HCEC 1CT (cell line): ENCODE data around the gene CDK6.

Experiments
- DNase-seq: peaks from one replicate; pipeline ENCODE4 v3.0.0-alpha.2; 2017

Gene CDK6

DNA sequence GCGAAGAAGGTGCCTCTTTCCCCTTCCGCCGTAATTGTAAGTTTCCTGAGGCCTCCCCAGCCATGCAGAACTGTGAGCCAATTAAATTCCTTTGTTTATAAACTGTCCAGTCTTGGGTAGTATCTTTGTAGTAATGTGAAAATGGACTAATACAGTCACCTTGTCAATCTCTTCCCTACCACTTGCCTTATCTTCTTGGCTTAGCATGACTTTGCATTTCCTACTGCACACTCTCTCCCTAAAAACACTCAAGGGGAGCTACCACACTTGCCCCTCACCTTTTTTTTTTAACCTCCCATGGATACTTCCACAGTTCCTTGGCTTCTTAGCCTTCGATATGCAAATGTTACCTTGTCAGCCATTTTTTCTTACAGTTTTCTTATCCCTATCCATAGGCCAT is 7.4 kb upstream of the CDK6 start:
- no peak for DNase-seq

DNA sequence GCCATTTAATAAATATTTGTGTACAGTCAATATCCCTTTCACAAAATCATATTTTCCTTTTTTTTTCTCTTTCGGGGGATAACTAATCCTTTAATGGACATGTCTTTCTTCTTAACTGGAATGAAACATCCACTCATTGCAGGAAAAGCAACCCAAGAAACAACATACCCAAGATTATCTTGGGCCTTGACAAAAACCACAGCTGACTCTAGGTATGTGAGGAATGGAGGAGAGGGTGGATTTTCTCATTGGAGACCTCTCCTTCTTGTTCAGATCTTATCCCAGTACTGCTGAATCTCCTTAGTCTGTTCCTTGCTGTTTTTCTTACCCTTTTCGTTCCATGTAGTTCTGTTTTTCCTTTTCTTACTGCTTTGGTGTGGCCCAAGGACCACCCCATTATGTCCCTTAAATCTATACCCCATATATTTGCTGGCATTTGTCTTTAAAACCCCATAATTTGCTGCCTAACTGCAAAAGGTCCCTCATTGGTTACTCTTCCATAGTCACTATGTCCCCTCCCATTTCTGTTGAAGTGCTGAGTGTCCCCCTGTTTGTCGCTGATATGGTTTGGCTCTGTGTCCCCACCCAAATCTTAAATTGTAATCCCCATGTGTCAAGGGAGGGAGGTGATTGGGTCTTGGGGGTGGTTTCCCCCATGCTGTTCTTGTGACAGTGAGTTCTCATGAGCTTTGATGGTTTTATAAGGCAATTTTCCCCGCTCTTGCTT is 6.8 kb upstream of the CDK6 start:
- DNase-seq, result no peak

DNA sequence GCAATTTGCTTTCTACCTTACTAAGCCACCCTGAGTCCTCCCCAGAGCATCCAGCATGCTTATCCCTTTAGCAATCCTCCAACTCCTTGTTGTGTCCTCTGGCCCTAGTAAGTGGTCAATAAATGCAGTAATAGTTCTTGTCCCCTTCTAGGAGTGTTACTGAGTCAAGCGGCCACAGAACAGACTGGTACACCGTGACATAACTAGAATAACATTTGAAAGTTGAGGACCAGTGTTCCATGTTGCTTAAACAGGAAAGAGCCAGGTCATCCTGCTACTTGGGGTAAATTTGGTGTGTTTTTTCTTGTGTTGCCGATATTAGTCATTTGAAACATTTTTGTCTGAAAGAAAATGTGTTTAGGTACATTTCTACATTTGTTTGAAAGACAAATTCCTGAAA is 4.8 kb upstream of the CDK6 start:
- DNase-seq, result no peak

DNA sequence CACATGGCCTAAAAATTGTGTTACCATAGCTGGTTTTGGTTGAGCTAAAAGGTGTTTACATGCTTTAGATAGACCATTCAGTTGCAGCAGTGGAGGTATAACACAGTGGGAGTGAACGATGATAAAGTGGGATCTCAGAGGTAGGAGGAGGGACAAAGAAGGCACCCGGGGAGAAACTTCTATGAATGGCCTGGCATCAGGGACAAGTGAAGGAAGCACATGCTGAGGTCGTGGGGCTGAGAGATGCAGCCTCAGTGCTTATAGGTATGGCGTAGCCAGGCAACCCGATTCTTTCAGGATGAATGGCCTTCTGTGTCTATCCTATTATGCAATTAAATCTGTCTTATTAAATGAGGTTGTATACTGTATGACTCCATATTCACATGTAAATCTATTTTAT is 3.9 kb upstream of the CDK6 start:
- no peak for DNase-seq

DNA sequence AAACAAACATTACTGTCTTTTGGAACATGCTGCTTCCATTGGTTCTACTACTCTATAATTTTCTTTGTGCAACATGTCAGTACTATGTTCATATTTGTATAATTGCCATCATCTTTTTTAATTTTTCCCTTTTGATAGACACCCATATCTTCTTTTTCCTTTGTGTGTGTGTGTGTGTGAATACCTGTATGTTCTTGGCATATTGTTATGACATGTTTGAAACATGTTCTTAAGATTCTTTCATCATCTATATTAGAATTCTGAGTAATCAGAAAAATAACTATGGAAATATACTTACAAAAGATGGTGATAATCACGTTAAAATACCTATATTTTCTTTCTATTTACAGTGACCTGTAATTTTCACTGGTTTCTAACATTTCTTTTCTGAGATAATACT is 3.5 kb upstream of the CDK6 start:
- no peak for DNase-seq

DNA sequence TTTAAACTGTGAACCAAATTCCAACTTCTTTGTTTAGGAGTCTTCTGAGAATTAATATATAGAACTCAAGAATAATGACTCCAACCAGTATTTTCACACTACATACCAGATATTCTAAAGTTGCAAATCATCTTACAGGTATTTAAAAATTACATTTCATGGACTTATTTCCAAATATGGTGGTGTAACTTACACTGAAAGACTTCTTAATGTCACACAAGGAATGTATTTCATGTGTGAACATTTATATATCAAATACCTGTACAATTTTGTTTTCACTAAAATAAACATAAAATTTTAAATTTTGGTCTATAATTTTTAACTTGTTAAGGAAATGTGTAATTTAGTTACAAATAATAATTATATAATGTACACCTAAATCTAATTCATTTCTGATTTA is 2.6 kb upstream of the CDK6 start:
- DNase-seq, result no peak

DNA sequence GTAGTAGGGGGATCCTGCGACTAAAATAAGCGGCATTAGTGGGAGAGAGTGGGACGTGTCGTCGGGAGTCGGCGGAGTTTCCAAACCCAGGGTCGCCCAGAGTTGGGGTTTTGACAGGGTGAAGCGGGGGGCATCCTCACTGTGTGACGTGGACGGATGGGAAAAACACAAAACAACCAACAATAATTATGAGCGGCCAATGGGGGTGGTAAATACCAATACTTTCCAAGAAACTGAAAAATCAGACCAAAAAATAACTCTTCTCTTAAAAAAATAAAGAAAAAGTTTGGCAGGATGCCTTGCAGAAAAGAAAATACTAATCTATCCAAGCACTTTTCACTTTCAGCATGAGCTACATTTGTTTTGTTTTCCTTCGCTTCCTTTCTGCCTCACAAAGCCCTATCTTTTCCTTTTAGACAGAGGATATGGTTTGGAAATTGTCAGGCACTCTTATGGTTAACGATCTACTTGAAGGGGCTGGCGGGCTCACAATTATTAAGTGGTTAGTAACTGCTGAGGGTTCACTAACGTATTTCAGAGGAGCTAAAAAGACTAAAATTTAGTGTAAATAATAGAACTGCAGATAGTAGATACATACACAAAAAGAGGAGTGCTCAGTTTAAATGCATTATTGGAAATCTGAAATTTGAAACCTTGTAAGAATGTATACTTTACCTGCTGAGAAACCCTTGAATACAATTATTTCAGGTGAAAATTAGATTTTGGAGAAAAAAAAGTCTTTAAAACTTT is 802 bp upstream of the CDK6 start:
- peak; percentile 30 for DNase-seq

DNA sequence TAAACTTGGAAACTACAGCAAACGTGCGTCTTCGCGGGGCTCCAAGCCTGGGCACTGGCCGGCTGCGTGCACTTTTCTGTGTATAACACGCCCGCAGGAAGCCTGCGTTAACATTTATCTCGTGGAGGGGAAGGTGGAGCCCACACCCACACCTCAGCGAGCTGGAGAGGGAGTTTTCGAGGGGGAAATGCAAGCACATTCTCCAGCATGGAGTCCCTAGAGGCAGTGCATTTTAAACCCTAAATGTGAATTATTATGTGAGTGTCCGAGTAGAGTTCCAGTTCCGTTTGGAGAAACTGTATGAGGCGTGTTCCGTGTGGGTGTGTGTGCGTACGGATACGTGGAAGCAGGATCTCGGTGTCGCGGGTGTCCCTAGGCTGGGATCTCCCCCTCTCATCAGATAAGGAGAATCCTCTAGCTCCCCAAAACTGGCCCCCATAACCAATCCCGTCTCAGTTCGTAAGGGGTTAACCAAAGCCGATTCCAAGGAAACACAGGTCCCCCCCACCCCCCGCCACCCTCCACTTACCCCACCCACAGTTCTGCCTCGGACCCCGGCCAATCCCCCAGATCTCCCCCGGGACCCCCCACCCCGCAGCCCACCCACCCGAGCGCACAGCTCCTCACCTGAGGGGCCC is 403 bp downstream of the CDK6 start:
- DNase-seq, result peak; percentile 15

DNA sequence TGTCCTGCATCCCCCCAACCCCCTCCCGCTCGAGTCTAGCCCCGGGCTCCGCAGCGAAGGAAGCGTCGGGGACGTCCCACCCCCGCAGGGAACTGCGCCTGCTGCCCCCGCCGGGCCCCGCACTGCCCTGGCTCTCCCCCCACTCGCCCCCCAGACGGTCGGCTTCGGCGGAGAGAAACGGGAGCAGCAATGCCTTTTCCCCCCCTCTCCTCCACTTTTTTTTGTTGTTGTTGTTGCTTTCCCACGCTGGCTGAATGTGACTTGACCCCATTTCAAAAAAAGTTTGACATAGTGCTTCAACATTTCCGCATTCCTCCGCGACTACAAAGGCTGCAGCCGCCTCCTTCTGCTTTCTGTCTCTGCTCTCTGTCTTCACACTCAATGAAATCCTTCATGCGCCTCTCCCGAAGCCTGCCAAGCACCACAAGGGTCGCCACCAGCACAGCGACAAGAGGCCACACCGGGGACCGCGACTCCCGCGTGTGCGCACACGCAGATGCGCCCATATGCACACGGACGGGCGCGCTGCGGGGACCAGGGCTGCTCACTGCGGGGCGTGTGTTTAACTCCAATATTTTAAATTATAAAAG is 1.0 kb downstream of the CDK6 start:
- DNase-seq, result peak; percentile 76

DNA sequence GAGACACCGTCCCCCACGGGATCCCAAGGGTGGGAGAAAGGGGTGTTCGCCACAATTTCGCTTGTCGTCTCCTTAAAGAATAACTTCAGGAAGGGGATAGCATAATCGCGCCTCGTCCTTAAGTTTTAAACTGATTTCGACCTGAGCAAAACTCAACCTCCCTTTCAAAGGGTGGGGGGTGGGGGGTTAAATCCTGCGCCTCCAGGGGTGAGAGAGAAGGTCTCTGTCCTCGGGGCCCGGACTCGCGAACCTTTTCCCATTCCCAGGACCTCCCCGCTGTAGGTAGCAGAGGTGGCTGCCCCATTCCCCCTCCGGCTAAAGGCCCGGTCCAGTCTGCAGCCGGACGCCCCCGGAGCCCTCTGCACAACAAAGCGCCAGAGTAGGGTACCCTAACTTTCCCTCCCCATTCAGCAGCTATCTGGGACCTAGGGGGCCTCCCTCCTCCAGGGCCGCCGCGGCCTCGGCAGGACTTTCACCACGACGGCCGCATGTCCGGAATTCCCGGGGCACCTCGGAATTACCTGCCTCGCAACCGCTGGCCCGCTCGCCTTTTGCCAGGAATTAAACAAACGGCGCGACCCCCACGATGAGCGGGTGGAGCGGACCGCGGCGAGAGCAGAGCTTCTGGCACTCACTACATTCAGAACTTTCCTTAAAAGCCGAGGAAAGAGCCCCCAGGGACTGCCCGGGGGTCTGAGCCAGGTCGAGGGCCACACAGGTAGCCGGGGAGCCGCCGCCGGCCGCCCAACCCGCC is 1.7 kb downstream of the CDK6 start:
- no peak for DNase-seq

DNA sequence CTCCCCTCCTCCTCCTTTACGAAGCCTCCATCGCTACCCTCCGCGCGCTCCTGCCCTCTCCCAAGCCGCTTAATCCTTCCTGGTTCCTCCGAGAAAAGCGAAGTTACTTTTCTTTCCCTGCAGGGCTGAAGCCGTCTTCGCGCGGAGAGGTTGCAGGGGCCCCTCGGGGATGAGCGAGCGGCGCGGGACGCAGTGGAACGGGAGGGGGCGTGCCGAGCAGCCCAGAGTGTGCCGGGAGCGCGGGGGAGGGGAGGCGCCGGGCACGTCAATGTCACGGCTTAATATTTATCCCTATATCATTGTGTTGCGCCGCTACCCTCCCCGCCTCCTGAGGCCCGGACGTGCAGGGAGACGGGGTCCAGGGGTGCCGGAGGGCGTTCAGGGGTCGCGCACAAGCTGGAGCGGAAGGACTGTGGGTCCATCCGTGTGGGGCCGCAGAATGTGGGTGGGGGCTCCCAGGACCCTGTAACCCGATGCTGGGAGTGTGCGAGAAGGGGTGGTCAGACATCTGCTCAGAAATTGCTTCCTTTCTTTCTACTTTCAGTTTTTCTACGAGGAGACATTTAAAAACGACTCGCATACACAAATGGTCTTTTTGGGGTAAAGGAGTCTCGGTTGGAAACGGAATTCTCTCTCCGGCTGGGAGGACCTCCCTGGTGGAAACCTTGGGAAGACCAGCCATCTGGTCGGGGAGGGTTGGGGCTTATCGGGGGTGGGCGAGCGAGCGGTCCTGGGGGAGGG is 2.4 kb downstream of the CDK6 start:
- DNase-seq, result peak; percentile 81

DNA sequence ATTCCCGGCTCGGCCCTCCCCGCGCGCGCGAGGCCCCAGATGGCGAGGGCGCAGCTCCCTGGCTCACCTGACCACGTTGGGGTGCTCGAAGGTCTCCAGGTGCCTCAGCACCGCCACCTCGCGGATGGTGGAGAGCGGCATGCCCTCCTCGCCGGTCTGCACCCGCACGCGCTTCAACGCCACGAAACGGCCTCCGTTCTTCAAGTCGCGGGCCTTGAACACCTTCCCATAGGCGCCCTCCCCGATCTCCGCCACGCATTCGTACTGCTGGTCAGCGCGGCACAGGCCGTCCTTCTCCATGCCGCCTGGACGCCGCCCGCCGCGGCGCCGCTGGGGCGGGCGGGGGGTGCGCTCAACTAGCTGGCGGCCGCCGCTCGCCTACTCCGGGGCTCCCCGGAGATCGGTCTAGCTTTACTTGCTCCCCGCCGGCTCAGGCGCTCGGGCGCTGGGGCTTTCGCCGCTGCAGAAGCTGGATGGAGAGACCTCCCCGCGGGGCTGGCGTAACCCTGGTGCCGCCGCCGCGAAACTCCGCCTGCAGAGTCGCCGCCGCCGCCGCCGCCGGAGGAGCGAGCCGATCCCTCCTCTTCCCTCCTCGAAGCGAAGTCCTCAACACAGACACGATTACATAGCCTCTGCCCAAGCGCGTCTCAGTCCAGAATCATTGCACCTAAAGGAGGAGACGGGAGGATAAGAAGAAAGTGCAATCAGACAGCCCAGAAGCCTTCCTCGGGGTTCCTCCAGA is 3.2 kb downstream of the CDK6 start:
- DNase-seq, result peak; percentile 80

DNA sequence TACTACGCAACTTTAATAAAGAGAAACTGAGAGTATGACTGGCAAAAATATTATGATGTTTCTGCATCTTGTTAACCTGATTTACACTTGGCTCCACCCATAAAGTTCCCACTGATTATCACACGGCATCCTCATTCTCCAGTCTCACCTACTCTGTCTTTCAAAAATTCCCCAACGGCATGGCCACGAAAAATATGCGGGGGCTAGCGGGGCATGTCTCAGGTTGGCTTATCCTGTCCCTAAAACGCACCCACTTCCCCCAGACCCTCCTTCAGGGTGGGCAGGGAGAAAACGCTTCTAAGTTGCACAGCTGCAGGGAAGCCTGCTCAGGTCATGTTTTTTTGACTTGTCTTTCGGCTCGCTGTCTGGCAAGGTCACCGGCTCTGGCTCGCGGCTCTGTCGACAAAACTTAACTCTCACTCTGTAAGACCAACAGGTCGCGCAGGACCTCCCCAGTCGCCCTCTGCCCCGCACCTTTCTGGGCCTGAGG is 3.8 kb downstream of the CDK6 start:
- DNase-seq, result no peak

DNA sequence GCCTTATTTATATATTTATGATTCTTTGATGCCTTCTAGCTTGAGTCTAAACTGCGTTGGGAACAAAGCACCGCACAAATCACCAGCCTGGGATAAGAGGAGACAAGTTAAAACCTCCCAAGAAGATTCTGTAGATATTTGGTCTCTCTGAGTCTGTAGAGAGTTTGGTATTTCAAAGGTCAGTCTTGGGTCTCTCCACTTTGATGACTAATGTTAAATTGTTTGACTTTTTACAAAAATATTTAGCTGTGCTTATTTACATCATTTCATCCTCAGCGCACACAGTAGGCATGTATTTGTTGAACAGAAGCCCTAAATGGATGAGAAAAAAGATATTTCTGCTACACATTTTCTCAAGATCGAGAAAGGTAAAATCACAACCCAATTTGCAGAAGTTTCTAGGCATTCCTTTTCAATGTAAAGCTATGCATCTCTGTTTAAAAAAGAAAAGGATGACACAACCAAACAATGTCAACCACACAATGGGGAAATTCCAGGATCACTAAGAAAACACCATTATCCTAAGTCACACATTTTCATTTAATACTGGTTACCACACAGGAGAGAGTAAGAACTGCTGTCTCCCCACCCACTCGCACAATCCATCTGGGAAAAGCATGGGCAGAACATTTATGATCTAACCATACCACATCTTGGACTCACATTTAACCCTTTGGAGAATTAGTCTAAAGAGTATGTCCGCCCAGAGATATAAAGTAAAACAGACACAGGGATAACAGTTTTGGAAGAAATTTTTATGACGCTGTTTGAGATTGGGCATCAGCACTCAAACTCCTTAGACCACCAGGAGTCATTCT is 4.4 kb downstream of the CDK6 start:
- DNase-seq, result peak; percentile 94

DNA sequence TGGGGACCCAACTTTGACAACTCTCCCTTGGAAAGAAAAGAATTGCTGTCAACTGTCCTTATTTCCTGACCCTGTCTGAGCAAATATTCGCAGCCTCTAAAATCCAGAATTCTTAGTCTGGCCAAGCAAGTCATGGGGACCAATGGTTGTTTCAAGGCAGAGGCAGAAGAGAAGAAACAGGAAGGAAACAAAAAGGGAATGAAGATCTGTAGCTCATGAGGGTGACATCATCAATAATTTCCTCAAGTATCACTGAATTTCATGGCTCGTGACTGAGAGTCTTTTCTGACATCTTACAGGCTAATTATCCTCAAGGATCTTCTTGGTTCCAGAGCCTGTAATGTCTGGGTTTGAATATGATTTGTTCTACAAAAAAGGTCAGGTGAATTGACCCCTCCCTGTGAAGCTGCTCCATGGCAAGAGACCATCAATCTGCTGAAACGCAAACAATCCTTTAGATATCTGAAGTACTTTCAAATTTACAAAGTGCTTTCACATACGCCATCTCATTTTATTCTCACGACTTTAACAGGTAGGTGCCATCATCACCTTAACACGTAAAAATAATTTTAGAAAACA is 5.8 kb downstream of the CDK6 start:
- DNase-seq, result no peak

DNA sequence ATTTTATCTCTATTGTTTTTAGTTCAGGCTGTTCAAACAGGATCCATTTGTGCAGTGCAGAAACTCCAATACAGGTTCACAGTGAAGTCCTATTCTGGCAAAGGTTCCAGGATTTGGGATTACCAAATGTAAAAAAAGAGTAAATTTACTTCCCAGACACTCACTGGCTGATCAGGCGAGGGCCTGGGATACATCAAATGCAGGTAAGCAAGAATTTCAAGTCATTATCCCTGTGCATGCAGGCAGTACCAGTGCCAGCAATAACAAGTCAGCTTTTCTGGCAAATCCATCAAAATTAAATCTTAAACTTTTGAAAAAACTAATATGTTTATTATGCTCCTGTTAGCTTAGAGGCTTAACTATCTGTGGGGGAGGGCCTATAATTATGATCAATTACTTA is 6.3 kb downstream of the CDK6 start:
- DNase-seq, result no peak

DNA sequence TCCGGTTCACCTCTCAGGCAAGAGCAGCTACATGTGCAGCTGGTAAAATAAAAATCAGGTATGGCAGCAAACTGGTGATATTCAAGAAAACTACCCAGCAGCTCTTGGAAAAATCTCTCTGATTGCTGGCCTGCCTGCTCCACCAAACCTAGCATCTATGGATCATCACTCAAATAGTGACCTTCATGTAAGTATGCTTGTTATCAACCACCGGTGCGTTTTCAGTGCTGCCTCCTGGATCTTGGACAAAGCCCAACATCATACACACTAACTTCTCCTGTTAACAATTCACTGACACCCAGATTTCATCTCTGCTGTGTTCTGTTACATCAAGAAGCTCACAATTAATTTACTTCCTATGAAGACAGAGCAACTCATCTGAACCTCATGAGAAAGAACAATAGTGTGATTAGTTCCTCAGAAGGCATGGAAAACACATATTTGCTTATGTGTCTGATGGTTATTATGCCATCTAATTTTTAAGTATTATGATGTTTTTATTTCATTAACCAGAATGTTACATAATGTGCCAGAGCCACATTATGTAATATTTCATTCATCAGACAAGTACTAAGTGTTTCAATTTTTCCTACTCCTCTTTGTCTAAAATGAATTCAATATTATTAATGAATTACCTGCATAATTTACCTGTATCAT is 8.8 kb downstream of the CDK6 start:
- no peak for DNase-seq

DNA sequence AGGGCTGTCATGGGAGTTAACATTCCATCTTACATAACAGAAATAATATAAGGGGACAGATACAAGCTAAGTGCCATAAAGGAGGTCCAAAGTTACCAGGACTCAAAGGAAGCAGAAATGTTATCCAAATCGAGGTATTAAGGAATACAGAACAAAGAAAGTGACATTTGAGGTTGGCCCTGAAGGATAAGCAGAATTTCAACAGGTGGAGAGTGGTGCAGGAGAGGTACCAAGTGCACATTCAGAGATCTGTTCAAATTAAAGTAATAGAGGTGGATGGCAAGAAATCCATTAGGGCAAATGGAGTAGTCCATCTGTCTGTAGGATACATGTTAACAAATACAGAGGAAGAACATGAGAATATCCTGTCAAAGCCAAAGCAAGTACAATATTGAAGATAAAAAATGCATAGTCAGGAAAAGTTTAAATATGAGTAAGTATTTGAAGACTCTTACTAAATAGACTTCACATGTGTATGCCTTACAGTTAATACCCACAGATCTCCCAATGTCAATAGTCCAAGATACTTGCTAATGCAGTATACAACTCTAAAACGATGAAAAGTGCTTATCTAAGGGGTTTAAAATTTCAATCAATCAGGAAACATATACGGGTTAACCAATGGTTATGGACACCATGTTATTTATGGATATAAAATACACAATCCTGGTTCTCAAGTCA is 10.0 kb downstream of the CDK6 start:
- DNase-seq, result no peak

DNA sequence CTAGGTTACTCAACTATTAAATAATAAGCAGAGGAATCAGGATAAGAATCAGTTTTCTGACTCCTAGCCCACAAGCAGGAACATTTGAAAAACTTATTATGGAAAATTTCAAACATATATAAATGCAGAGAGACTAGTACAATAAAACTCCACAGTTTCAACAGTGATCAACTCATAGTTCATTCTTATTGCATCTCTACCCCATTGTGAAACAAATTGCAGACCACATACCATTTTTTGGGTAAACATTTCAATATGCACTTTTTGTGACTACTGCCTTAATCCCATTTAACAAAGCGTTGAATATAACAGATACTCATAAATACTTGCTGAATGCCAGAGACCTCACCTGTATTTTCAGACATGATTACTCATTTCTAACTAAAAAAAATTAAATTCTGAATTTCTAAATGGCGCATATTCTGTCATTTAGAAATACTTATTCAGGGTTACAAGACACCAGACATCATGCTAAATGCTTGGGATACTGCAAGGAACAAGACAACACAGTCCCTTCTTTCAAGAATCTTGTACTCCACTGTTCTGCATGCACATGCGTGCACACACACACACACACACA is 11.4 kb downstream of the CDK6 start:
- DNase-seq, result no peak
